GM12878 (cell line): ENCODE data around the gene NUP93. TPM values are rescaled to one million over a fixed set of nuclear protein-coding genes. Genes with fewer than 3 reads are reported as not detected.

Experiments used
- ASH2L ChIP-seq: fragments of 300-600, 200-600 bp; sonication (generic); IDR thresholded peaks from 2 replicates; pipeline ENCODE4 v1.6.1; 2017; ENCODE audit warnings: low read depth, mild to moderate bottlenecking, borderline replicate concordance
- BACH1 ChIP-seq: fragments of 450-650 bp; IDR thresholded peaks from 2 replicates; pipeline ENCODE4 v1.6.1; 2017; ENCODE audit warnings: mild to moderate bottlenecking, borderline replicate concordance
- CEBPB ChIP-seq, 2 experiments: fragments of 150-350 bp in 1 of 2; IDR thresholded peaks; 2 replicates each; pipeline ENCODE4 v1.6.1; 2012 to 2014; ENCODE audit warnings: low read depth in 2 of 2, low read length in 2 of 2, borderline replicate concordance in 1 of 2, inconsistent platforms in 1 of 2
- MEF2A ChIP-seq: IDR thresholded peaks from 2 replicates; pipeline ENCODE4 v1.6.1; 2011; ENCODE audit warnings: low read depth, mild to moderate bottlenecking, low read length, moderate library complexity; ENCODE audit not compliant: insufficient read depth
- NFYA ChIP-seq: IDR thresholded peaks from 2 replicates; pipeline ENCODE4 v1.6.1; 2011; ENCODE audit warnings: low read depth, mild to moderate bottlenecking, low read length, improper control_type of control experiment, borderline replicate concordance
- SMC3 ChIP-seq: IDR thresholded peaks from 2 replicates; pipeline ENCODE4 v1.6.1; 2011; ENCODE audit warnings: low read length, improper control_type of control experiment, borderline replicate concordance
- SPI1 ChIP-seq: IDR thresholded peaks from 2 replicates; pipeline ENCODE4 v1.6.1; 2011; ENCODE audit warnings: low read depth, mild to moderate bottlenecking, low read length, moderate library complexity, borderline replicate concordance; ENCODE audit not compliant: insufficient read depth
- STAT1 ChIP-seq: fragments of 450-650 bp; conservative IDR thresholded peaks from 2 replicates; pipeline ENCODE4 v1.6.1; 2014; ENCODE audit warnings: antibody characterized with exemption, mild to moderate bottlenecking
- ZBTB4 ChIP-seq: fragments of 450-650 bp; formaldehyde crosslinking; IDR thresholded peaks from 2 replicates; pipeline ENCODE4 v1.4.0; 2022; ENCODE audit warnings: mild to moderate bottlenecking, moderate library complexity
- polyA plus RNA-seq, 11 experiments: library from polyadenylated mRNA; depleted of rRNA in 4 of 11; unstranded in 6 of 11; stranded (reverse) in 5 of 11; fragments of >200 nt; fragmentation: Nextera tagmentation in 4 of 11; fragmentation: Illumina TruSeq in 1 of 11; extraction: Ambion mirVana in 4 of 11; extraction: Trizol in 1 of 11; gene quantifications; 1 replicate in 1 of 11; 2 replicates in 10 of 11; pipeline versions ENCODE4 v1.2.1 to v1.2.3, GENCODE V29; 2011 to 2016; ENCODE audit warnings: inconsistent platforms in 2 of 11, missing spikeins in 2 of 11, low read depth in 1 of 11
- total RNA-seq, 4 experiments: library from RNA; depleted of rRNA in 3 of 4; stranded (reverse); fragments of >200 nt in 3 of 4; fragmentation: Illumina TruSeq in 1 of 4; extraction: Trizol in 1 of 4; gene quantifications; 2 replicates each; pipeline versions ENCODE4 v1.2.1 to v1.2.3, GENCODE V29; 2013 to 2021
- TF ChIP-seq, protein P1 (sequence below): fragments of 150-350 bp; IDR thresholded peaks from 2 replicates; pipeline ENCODE4 v1.6.1; 2016; ENCODE audit warnings: low read depth, low read length

Gene NUP93
- total and polyA plus RNA-seq, 10 of the 15 experiments (the other 5 are each of a cell fraction or from before 2014, with no cell fraction given): 82.2 to 175 (median 101) TPM

- no peak for TF ChIP-seq ASH2L
- no peak for TF ChIP-seq ZBTB4
- TF ChIP-seq CEBPB (IDR thresholded peaks at IDR 0.05; ENCODE audit: borderline replicate concordance in 1 of 2, low read depth in 2 of 2, low read length in 2 of 2): no peak
- no peak for TF ChIP-seq NFYA
- no peak for TF ChIP-seq MEF2A
- TF ChIP-seq SPI1: no peak
- no peak for TF ChIP-seq BACH1
- no peak for TF ChIP-seq STAT1
- TF ChIP-seq, protein P1, sequence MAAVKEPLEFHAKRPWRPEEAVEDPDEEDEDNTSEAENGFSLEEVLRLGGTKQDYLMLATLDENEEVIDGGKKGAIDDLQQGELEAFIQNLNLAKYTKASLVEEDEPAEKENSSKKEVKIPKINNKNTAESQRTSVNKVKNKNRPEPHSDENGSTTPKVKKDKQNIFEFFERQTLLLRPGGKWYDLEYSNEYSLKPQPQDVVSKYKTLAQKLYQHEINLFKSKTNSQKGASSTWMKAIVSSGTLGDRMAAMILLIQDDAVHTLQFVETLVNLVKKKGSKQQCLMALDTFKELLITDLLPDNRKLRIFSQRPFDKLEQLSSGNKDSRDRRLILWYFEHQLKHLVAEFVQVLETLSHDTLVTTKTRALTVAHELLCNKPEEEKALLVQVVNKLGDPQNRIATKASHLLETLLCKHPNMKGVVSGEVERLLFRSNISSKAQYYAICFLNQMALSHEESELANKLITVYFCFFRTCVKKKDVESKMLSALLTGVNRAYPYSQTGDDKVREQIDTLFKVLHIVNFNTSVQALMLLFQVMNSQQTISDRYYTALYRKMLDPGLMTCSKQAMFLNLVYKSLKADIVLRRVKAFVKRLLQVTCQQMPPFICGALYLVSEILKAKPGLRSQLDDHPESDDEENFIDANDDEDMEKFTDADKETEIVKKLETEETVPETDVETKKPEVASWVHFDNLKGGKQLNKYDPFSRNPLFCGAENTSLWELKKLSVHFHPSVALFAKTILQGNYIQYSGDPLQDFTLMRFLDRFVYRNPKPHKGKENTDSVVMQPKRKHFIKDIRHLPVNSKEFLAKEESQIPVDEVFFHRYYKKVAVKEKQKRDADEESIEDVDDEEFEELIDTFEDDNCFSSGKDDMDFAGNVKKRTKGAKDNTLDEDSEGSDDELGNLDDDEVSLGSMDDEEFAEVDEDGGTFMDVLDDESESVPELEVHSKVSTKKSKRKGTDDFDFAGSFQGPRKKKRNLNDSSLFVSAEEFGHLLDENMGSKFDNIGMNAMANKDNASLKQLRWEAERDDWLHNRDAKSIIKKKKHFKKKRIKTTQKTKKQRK: no peak
- no peak for TF ChIP-seq SMC3
These were observed 32.3 kb upstream of the NUP93 start (continued) for GRCh38 chr16:56697456-56698155.
